Measurements from ENCODE around the gene HOOK1.

Gene HOOK1

GRCh38 chr1:59814901-59815825, at the start of gene HOOK1:
Gene HOOK1 (plus strand): TSS chr1:59814949. CDS start chr1:59815118, 169 bp downstream.
- FAIRE-seq, result no peak

GRCh38 chr1:59765011-59765730, 49.6 kb upstream of the HOOK1 start:
- no peak for FAIRE-seq

- FAIRE-seq, result no peak
Observed at GRCh38 chr1:59766227-59766855, 48.4 kb upstream of the HOOK1 start.

GRCh38 chr1:59767119-59767518, 47.6 kb upstream of the HOOK1 start:
- FAIRE-seq, result no peak

- FAIRE-seq, result no peak
Observed at GRCh38 chr1:59768792-59769735, 45.7 kb upstream of the HOOK1 start.

- FAIRE-seq, result no peak
Observed at GRCh38 chr1:59769736-59770095, 45.0 kb upstream of the HOOK1 start.

GRCh38 chr1:59771361-59771760, 43.4 kb upstream of the HOOK1 start:
- FAIRE-seq, result no peak

- no peak for FAIRE-seq
Observed at GRCh38 chr1:59775480-59775879, 39.3 kb upstream of the HOOK1 start.

- no peak for FAIRE-seq
Observed at GRCh38 chr1:59776960-59777852, 37.5 kb upstream of the HOOK1 start.

- no peak for FAIRE-seq
Observed at GRCh38 chr1:59779949-59780348, 34.8 kb upstream of the HOOK1 start.

GRCh38 chr1:59788825-59789224, 25.9 kb upstream of the HOOK1 start:
- FAIRE-seq, result no peak

GRCh38 chr1:59798600-59798999, 16.1 kb upstream of the HOOK1 start:
- no peak for FAIRE-seq

GRCh38 chr1:59803458-59804038, 11.2 kb upstream of the HOOK1 start:
- no peak for FAIRE-seq

GRCh38 chr1:59804301-59804700, 10.4 kb upstream of the HOOK1 start:
- no peak for FAIRE-seq

GRCh38 chr1:59805554-59805953, 9.2 kb upstream of the HOOK1 start:
- FAIRE-seq, result no peak

GRCh38 chr1:59814180-59814900, 409 bp upstream of the HOOK1 start:
- FAIRE-seq, result no peak

GRCh38 chr1:59815892-59816291, 1.1 kb downstream of the HOOK1 start:
- FAIRE-seq, result no peak

GRCh38 chr1:59816318-59816878, 1.6 kb downstream of the HOOK1 start:
- FAIRE-seq, result no peak

- no peak for FAIRE-seq
Observed at GRCh38 chr1:59819566-59820438, 5.1 kb downstream of the HOOK1 start.
